KBM-7 (cell line): ENCODE results near the gene MAD1L1.
A peak's percentile ranks its signal among the peaks of the same experiment; 100 is the strongest.

Experiments
- DNase-seq: peaks from one replicate; pipeline ENCODE4 v3.0.0-alpha.2; 2015
- in situ Hi-C: fragments of 300-500 bp; cut with MboI; formaldehyde crosslinking; loops from 2 replicates; pipeline ENCODE4 v1.14.3; 2020; ENCODE audit warnings: low sequenced_read_pairs, low pct_unique_long_range_greater_than_20kb, mixed read lengths

MAD1L1 gene

GRCh38 chr7:2104107-2104710 is 128.5 kb downstream of the MAD1L1 start:
- DNase-seq, result peak; percentile 99
- in situ Hi-C loops, result no loop called here

GRCh38 chr7:2103071-2103898 is 129.5 kb downstream of the MAD1L1 start:
- no peak for DNase-seq
- in situ Hi-C loops, result no loop called here

GRCh38 chr7:2102375-2102723 is 130.4 kb downstream of the MAD1L1 start:
- DNase-seq, result no peak
- in situ Hi-C loops, result no loop called here

DNA sequence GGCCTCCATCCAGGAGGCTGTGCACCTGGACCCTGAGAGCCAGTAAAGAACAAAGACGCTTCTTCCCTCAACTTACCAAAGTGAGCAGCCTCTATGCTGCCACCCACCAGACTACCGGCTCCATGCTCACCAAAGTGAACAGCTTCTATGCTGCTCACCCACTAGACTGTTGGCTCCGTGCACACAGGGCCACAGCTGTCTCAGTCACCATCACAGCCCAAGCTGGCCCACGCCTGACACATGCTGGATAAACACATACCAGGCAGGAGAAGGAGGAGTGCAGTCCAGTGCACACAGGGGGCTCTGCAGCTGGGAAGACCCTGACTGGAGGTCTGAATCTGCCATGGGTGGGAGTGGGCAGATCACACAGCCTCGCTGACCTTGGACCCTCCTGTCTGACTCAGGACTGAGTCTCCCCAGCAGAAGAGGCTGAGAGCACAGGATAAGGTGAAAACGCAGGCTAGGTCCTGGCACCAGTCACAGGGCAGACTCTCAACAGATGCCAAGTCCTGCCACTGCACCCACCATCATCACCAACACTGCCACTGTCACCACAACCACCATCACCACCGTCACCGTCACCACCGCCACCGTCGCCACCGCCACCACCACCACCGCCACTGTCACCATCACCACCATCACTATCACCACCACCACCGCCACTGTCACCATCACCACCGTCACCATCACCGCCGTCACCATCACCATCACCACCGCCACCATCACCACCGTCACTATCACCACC is 130.9 kb downstream of the MAD1L1 start:
- in situ Hi-C loops, result no loop called here
- DNase-seq, result no peak

DNA sequence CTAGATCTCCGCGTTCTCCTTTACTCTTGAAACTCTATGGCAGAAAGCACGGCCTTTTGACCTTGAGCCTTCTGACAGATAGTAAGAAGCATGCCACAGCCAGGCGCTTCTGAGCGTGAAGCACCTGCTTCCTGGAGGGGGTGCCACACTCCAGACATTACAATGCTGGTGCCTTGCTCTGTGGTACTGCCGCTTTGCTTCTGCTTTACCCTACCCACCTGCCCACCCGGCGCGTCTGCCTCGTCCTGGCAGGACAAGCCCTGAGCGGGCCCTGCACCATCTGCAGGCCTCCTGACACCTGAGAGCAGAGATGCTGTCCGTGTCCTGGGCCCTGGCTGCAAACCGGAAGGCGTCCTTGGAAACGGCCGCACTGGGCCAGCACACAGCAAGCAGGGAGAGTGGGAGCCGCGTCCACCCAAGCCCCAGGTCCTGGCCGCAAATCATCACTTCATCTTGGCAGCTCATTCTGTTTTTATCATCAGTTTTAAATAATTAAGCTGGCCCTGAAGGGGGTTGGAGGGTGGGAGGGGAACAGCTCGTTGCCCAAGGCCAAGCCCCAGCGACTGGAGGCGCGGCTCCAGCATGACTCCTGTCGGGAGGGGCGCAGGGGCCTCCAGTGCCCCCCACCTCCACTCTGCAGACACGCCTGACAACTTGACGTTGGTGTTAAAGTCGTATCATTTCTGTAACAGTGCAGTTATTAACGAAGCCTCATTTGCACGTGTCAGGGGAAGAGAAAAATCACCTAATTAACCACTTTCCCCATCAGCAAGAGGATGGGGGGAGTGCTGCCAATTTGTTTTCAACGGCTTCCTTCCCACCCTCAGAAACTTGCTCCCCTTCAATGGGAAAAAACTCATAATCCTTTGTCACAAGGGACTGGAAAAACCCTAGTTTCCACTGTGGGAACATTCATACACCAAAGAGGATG is 132.2 kb downstream of the MAD1L1 start:
- peak; percentile 49 for DNase-seq
- in situ Hi-C loops, result no loop called here

DNA sequence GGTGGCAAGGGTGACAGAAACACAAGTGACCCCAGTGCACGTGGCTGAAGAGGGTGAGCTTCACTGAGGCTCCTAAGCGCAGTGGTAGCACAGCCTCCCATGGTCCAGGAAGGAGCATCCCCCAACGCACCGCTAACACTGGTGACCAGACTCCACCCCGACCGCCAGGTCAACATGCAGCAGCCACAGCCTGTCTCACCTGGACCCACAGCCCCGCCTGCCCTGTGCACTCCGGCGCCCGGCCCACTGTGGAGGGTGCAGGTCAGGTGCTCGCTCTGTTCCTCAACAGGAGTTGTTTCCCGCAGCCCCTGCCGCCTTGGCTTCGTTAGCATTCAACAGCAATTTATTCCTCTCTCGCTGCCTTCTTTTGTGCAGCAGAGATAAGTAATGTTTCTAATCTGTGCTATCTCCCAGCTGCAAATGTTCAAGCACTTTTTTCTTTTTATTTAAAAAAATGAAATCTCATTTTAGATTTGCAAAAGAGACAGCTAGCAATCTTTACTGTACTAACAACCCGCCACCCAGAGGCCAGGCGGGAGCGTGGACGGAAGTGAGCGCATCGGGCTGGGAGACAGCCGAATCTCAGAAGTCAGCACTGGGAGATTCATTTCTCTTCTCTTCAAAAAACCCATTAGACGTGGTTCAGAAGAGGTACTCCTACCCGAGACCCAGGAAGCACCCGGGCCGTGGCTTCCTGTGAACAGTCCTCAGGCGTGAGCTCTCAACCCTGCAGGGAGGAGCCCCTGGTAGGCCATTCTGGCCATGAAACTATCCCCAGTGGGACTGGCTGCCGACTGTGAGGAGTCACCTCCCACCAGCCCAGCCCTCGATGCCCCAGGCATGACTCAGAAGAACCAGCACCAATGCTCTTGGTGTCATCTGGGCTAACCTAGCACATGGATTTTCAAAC is 133.4 kb downstream of the MAD1L1 start:
- in situ Hi-C loops, result no loop called here
- peak; percentile 54 for DNase-seq

DNA sequence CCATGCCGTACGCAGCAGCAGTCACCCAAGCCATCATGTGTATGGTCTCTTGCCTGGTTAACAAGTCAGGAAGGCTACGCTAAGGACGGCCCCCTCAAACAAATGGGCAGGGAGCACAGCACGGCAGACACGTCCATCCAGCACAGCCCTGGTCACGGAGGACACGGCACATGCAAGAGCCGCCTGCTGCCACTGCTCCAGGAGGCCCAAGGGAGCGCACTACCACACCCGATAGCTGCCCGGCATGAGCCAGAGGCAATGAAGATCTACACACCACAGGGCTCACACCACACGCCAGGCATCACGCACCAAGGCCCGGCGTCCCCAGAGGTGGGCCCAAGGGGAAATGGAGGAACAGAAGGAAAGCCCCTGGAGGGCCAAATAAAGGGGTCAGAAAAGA is 134.2 kb downstream of the MAD1L1 start:
- no peak for DNase-seq
- in situ Hi-C loops, result no loop called here

- in situ Hi-C loops, result no loop called here
- no peak for DNase-seq
Observed at GRCh38 chr7:2098056-2098455, 134.7 kb downstream of the MAD1L1 start.

DNA sequence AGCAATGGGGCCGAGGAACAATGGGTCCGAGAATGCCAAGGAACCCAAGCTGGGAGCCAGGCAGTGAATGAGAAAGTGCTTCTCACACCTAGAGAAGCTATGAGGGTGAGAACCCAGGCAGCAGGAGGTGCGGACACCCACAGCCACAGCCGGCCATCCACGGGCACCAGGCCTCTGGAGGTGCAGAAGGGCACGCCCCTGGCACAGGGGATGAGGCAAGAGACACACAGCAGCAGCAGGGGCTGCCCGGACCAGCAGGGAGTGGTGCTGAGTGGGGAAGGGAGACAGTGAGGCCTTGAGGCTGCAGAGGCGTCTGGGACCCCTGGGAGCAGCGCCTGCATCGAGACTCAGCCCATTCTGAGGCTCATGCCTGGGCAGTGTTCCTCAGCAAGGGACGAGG is 135.3 kb downstream of the MAD1L1 start:
- no peak for DNase-seq
- in situ Hi-C loops, result no loop called here

DNA sequence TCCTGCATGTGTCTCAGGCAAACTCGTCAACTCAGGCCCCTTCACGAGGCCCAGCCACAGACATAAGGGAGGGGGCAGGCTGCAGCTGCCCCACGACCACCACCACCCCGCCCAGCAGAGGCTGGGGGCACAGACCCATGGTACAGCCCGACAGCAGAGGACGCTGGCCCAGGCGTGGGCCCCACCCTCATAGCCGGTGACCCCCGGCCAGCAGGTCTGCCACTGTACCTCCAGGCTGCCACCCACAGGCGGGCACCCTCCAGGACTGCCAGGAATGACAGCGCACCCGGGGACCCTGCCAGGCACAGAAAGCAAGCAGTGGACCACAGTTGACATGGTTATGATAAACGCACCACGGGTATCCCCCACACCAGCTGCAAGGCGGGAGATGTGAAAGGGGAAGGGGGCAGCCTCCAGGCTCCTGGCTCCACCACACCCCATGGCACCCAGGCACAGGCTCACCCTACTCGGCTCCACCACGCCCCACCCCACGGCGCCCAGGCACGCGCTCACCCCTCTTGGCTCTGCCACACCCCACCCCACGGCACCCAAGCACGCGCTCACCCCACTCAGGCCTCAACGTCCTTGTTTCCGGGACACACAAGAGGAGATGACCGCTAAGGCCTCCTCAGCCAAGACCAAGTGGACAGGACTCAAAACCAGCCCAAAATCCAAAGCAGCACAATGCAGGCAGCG is 135.9 kb downstream of the MAD1L1 start:
- in situ Hi-C loops, result no loop called here
- DNase-seq, result no peak

DNA sequence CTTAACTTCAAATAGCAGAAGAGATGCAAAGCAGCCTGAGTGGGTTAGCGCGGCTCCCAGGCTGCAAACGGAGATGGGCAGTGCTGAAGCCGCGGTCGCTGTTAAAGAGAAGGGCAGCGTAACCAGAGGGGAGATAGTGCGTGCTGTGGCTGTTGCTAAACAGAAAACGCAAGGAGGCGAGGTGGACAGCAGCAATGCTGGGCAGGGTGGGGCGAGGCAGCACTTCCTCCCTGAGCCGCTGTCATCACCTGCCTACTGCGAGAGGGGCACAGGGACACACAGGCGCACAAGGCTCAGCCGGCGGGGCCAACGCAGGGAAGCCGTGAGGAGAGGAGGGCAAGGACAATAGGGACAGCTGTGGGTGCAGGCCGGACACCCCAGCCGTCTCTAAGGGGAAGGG is 137.3 kb downstream of the MAD1L1 start:
- no peak for DNase-seq
- in situ Hi-C loops, result no loop called here

DNA sequence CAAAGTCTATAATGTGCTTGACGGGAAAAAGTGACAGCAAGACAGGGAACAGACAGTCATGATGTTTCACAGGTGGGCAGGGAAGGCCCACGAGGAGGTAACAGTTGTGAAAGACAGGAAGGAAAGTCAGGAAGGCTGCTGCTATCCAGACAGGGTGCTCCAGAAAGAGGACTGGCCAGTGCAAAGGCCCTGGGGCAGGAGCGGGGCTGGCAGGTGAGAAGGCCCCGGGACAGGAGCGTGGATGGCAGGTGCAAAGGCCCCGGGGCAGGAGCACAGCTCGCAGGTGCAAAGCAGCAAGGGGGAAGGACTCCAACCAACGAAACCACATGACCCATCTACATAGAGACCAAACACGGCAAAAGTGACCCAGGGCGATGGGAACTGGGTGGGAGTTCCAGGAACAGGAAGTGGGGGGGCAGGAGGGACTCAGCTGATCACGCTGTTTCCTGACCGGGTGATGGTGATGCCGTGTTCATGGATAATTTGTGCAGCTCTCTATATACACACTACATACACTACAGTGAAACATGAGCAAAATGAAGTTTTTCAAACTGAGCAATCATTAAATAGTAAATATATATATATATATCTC is 138.2 kb downstream of the MAD1L1 start:
- DNase-seq, result no peak
- in situ Hi-C loops, result no loop called here

DNA sequence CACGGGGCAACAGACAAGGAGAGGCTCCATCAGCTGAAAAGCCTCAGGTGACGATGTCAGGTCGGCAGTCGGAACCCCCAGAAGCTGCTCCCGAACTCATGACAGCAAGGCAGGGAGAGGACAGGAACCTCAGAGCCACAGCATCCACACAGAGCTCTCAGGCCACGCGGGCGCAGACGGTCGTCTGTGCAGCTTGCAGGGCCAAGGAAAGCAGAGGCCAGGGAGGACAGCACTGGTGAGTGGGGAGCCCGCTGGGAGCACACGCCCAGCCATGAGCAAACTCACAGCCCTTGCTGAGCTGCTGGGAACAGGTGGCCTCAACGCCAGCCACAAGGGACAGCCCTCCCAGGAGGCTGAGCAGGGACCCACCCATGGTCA is 138.9 kb downstream of the MAD1L1 start:
- in situ Hi-C loops, result no loop called here
- DNase-seq, result no peak

DNA sequence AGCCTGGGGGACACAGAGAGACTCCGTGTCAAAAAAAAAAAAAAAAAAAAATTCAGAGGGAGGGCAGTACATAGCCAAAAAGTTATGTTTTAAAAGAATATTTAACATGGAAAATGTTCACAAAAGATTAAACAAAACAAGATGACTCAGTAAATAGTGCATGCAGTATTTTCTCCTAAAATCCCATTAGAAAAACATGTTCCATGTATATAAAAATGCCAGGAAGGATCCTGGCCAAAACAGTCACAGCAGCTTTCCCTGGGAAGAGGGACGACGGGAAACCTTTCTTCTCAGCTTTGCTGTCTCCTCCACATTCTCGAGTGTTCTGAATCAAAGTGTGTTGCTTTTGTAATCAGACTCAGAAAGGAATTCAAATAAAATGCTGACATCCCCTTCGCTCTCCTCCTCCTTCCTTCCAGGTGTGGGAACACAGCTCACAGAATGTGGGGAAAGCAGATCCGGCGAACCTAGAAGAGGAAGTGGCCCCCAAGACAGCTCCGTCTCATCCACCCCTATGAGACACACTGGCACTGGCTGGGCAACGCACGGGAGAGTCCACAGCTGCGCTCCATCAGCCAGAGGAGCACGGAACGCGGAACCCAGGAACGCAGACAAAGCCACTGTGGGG is 139.4 kb downstream of the MAD1L1 start:
- in situ Hi-C loops, result no loop called here
- DNase-seq, result no peak

- DNase-seq, result no peak
- in situ Hi-C loops, result no loop called here
Observed at GRCh38 chr7:2092279-2092678, 140.5 kb downstream of the MAD1L1 start.

DNA sequence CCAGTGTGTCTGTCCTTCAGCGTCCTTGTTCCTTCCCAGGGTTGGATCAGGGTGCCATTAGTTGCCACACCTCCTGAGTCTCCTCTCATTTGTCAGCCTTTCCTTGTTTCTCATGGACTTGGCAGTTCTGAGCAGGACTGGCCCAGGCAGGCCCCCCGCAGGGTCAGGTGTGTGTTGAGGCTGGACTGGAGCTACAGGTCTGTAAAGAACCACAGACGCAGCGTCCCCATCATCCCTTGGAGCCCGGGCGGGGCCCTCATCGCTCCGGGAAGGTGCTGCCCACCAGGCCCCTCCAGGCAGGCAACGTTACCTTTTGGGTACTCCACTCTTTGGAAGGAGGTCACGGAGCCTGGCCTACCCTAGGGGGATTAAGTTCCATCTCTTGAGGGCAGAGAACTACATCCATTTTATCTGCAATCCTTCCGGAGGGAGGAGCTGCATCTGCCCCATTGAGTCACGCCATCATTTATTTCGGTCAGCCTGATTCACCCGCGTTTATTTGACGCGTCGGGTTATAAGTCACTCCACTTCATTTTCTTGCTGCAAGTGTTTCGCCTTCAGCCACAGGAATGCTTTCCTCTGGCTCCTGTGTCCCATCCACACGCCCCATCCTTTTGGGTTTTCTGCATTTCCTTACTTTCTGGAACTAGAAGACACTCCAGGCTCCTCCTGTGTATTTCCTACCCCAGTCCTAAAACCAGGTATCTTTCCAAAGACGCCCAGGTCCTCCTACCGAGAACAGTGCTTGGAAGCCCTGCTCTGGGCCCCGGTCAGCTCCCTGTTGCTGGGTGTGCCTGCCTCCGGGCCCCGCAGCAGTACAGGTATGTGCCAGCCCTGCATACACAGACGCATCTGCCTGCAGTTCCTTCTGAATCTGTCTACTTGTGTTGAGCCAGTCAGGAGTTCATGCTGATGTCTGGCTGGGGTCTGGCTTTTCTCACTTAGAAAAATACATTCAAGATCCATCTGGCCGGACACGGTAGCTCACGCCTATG is 141.9 kb downstream of the MAD1L1 start:
- in situ Hi-C loops, result no loop called here
- DNase-seq, result no peak
